Duodenal mucosa (tissue), 2 donors: Measurements from ENCODE around the gene BAIAP2L1.

ENCODE experiments used
- H3K27ac ChIP-seq: one replicate; pipeline ENCODE4 v1.7.0; 2013; ENCODE audit warnings: low read depth, low read length
- H3K27me3 ChIP-seq, 2 donors: one replicate each; pipeline ENCODE4 v1.7.0; 2013; ENCODE audit warnings: low read length in 2 of 2, control low read depth in 1 of 2; ENCODE audit not compliant: insufficient read depth in 2 of 2, control insufficient read depth in 1 of 2
- H3K36me3 ChIP-seq, 2 donors: one replicate each; pipeline ENCODE4 v1.7.0; 2013; ENCODE audit warnings: low read length in 2 of 2, control low read depth in 1 of 2; ENCODE audit not compliant: insufficient read depth in 2 of 2, control insufficient read depth in 1 of 2
- H3K4me1 ChIP-seq, 2 donors: one replicate each; pipeline ENCODE4 v1.7.0; 2013; ENCODE audit warnings: low read length in 2 of 2, control low read depth in 1 of 2; ENCODE audit not compliant: insufficient read depth in 2 of 2, control insufficient read depth in 1 of 2
- H3K4me3 ChIP-seq, 2 donors: one replicate each; pipeline ENCODE4 v1.7.0; 2013; ENCODE audit warnings: low read length in 2 of 2, low read depth in 1 of 2
- H3K9ac ChIP-seq, 2 donors: one replicate each; pipeline ENCODE4 v1.7.0; 2013; ENCODE audit warnings: low read length in 2 of 2, low read depth in 1 of 2
- H3K9me3 ChIP-seq, 2 donors: one replicate each; pipeline ENCODE4 v1.7.0; 2013; ENCODE audit warnings: low read length in 2 of 2, control low read depth in 1 of 2; ENCODE audit not compliant: control insufficient read depth in 1 of 2

Gene BAIAP2L1

DNA sequence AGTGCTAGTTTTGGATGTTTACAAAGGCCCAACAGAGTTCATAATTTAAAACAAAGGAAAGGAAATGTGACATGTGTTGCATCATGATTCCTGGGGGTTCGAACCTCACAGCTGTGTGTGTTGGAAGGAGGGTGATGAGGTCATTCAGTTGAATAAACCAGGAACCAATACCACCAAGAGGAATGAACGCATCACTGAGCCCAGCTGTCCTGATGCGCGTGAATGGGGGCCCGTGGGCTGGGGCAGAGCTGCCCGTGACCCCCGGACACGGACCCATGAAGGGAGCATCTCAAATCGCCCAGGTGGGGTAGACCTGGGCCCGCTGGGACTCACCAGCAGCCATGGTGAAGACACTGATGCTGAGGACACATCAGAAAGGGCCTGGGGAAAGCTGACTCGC lies 86.4 kb downstream of the BAIAP2L1 start:
- H3K4me1 ChIP-seq, result no peaks in the 10 kb centered on the region
- no peaks in the 10 kb centered on the region for H3K27me3 ChIP-seq
- H3K4me3 ChIP-seq, result no peak overlapping the region
- H3K36me3 ChIP-seq, result peaks cover 5 to 55% of the 10 kb centered on the region in 2 donors
- no peaks in the 10 kb centered on the region for H3K9me3 ChIP-seq
- no peak overlapping the region for H3K9ac ChIP-seq
- H3K27ac ChIP-seq, result no peak overlapping the region

DNA sequence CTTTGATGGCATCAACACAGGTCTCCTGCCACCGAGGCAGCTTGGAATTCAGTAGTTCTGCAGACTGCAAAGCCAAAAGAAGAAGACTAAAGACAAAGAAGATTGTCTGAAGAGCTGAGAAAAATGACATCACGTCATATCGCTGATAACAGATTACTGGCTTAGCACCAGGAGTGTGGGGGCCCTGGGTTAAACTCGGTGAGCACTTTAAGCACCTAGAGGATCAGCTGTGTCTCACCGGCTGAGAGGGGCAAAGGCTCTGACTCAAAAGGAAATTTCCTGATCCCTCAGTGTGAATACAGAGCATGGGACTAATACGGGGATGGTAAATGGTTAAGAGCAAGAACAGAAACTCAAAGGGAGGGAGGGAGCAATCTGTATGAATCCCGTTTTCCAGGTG lies 88.7 kb downstream of the BAIAP2L1 start:
- Histone ChIP-seq H3K9ac (no peak overlapping the region), H3K27ac (no peak overlapping the region), H3K4me3 (no peak overlapping the region), H3K4me1 (no peaks in the 10 kb centered on the region), H3K27me3 (no peaks in the 10 kb centered on the region), H3K9me3 (no peaks in the 10 kb centered on the region), H3K36me3 (peaks cover 17 to 63% of the 10 kb centered on the region in 2 donors)

DNA sequence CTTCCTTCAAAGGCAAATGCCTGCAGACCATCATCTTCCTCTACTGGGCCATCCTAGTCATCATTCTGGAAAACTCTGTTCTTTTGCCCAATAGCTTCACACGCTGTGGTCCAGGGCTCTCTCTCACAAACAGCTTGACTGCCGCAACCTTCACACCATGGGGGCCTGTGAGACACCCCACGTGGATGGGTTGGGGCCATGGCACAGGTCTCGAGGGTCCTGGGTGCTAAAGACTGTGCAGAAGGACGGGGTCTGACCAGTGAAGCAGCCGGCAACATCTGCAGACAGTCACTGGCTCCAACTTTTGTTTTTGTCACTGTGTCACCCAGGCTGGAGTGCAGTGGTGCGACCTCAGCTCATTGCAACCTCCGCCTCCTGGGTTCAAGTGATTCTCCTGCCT lies 91.3 kb downstream of the BAIAP2L1 start:
- no peaks in the 10 kb centered on the region for H3K4me1 ChIP-seq
- peaks cover 17 to 56% of the 10 kb centered on the region in 2 donors for H3K36me3 ChIP-seq
- no peaks in the 10 kb centered on the region for H3K27me3 ChIP-seq
- H3K9me3 ChIP-seq, result no peaks in the 10 kb centered on the region
- no peak overlapping the region for H3K4me3 ChIP-seq
- H3K27ac ChIP-seq, result no peak overlapping the region
- no peak overlapping the region for H3K9ac ChIP-seq

DNA sequence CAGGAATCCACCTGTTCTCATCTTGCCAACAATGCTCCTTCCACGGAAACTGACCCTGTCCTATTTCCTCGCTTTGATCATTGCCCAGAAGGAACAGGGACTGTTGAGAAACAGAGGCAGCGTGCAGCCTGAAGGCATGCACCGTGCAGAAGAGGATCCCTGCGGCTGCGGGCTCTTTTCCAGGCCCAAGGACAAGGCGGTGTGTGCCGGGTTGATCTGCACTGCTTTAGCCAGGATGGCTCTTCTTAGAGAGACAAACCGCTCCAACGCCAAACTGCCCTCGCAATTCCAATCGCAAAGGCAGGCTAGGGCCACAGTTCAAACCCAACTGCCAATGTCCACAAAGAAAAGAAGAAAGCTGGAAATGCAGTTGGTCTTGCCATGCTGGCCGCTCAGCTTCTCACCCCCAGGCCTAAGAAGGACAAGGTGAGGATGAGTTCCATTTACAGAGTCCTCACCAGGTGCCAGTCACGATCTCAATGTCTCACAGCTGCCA lies 92.9 kb downstream of the BAIAP2L1 start:
- Histone ChIP-seq H3K27ac (no peak overlapping the region), H3K4me1 (no peaks in the 10 kb centered on the region), H3K27me3 (no peaks in the 10 kb centered on the region), H3K36me3 (peaks cover 12 to 58% of the 10 kb centered on the region in 2 donors), H3K4me3 (no peak overlapping the region), H3K9ac (no peak overlapping the region), H3K9me3 (no peaks in the 10 kb centered on the region)

DNA sequence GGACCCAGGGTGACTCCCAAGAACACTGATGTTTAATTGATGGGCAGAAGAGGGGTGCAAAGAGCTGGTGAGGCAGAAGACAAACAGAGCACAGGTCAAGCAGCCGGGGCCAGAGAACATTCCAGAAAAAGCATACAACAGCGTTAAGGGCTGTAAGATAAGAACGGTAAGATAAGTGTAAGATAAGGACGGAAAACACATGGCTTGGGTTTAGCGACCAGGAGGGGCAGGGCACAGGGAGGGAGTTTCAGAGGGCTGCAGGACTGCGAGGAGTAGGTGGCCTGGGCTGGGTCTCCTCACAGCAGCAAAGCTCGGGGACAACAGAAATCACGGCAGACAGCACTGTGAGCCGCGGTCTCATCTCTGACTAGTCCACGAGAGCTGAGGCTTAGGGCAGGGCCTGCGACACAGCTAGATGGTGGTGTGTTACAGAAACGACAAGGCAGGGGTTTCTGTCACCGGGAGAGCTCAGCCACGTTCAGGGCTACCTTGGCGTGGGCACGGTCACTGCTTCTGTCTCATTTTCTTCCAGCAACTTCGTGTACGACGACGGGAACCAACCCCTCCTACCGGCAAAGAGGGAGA lies 94.8 kb downstream of the BAIAP2L1 start:
- H3K27ac ChIP-seq, result no peak overlapping the region
- no peak overlapping the region for H3K9ac ChIP-seq
- H3K4me1 ChIP-seq, result no peaks in the 10 kb centered on the region
- H3K36me3 ChIP-seq, result peaks cover 18 to 62% of the 10 kb centered on the region in 2 donors
- no peak overlapping the region for H3K4me3 ChIP-seq
- H3K9me3 ChIP-seq, result no peaks in the 10 kb centered on the region
- H3K27me3 ChIP-seq, result no peaks in the 10 kb centered on the region

DNA sequence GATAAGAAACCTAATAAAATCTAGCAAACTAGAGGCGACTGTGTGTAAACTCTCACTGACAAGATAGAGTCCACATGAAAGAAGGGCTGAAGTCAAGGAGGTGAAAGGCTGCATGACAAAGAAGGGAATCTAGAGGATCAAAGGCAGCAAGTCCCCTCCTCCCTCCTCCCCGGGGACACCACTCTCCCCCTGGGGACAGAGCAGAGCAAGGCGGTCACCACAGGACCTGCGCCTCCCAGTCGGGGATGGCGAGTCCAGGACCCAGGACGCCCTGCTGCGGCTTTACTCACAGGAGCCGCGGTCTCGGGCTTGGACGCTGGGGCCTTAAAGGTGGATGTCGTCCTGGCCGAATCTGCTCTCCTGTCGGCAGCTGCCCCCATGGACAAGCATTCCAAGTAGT lies 97.0 kb downstream of the BAIAP2L1 start:
- no peak overlapping the region for H3K9ac ChIP-seq
- no peak overlapping the region for H3K4me3 ChIP-seq
- no peaks in the 10 kb centered on the region for H3K4me1 ChIP-seq
- H3K36me3 ChIP-seq, result peaks cover 18 to 63% of the 10 kb centered on the region in 2 donors
- no peaks in the 10 kb centered on the region for H3K27me3 ChIP-seq
- H3K9me3 ChIP-seq, result no peaks in the 10 kb centered on the region
- no peak overlapping the region for H3K27ac ChIP-seq

DNA sequence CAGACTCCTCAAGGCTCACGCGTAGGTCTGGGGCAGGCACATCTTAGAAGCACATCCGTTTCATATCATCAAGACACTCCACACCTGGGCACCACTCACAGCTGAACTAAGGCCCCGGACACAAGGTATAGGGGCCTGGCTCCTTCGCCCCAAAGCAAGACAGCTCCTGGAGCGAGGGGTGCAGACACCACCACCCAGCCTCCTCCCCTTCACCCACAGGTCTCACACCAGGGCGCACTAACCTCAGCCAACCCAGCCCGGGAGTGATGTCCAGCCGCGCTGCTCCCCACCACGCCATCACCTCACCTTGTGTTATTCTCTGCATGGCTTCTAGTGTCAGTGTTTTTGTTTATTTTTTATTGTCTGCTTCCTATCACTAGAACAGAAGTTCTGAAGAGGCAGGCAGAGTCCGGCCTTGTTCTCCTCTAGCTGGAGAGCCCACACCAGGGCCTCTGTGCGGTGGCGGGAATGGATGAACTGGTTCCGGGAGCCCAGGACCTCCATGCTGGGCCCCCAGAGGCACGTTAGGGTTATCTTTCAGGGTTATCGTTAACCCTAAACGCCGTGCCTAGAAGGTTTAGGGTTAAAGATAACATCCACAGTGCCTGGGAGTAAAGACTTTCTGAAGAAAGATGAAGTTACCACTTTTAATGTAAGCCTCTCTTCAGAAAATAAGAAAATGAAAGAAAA lies 97.6 kb downstream of the BAIAP2L1 start:
- H3K36me3 ChIP-seq, result peaks cover 16 to 59% of the 10 kb centered on the region in 2 donors

DNA sequence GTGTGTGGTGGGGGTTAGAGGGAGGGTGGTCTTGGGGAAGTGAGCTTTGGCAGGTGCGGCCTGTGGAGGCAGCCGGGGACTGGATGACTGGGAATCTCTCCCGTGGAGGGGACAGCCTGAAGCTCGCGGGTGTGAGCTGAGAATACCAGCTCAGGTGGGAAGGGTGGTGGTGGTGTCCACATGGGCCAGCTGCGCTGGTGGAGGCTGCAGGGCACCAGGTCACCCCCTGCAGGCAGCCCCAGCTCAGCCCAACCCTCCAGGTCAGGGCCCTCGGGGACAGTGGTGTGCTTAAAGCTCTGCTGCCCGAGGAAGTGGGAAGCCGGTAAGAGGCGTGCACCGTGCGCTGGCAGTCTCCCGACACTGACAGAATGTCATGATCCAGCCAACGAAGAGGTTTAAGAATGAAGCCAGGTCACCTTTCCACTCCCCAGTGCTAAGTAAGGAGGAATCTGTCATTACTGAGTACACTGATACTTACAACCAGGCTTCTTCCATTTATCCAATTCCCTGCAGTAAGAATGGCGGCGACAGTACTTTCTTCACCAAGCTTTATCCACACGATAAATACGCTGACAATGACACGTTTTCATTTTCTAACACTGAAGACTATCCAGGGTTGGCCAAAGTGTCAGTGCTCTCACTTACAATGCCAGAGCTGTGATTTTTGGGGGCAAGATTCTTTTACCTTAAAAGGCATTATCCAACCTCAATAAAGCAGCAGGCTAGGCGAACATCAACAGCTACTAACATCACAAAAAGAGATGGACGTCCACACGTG lies 99.0 kb downstream of the BAIAP2L1 start:
- Histone ChIP-seq H3K4me3 (no peak overlapping the region), H3K9me3 (no peaks in the 10 kb centered on the region), H3K27me3 (no peaks in the 10 kb centered on the region), H3K36me3 (peaks cover 6 to 55% of the 10 kb centered on the region in 2 donors), H3K27ac (no peak overlapping the region), H3K4me1 (no peaks in the 10 kb centered on the region), H3K9ac (no peak overlapping the region)

More for the DNA sequence above, 97.6 kb downstream of the BAIAP2L1 start:
- Histone ChIP-seq H3K4me3 (no peak overlapping the region), H3K9me3 (no peaks in the 10 kb centered on the region), H3K9ac (no peak overlapping the region), H3K27ac (no peak overlapping the region), H3K4me1 (no peaks in the 10 kb centered on the region), H3K27me3 (no peaks in the 10 kb centered on the region)

DNA sequence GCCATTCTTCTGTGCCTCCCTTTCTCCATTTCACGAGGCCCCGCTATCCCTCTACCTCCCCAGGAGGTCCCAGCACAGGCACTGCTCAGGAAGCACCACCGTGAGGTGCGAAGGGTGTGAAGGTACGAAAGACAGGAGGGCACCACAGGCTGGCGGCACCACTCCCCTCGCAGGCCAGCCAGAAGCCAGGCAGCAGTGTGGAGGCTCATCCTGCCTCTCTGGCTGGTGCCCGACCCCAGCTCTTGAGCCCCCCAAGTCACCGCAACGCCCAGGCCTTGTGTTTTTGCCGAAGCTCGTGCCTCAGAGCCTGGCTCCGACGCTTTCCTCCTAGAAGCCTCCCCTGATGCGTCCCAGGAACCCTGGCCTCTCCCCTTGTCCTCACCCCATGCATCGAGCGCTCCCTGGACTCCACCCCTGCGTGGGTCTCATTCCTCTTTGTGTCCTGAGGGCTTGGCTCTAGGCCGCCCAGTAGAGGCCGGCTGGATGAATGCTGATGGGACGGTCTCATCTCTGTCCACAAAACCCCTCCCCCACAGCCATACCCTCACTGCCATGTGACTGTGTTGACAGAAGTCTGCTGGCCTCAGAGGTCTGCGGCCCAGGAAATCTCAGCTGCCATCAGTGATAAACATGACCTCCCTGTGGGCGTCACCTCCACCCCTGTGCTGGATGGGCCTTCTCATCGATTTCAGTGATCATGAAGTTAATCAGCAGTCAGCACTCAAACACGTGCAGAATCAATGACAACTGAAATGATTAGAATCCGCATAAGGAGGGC lies 100.1 kb downstream of the BAIAP2L1 start:
- Histone ChIP-seq H3K4me1 (no peaks in the 10 kb centered on the region), H3K27me3 (no peaks in the 10 kb centered on the region), H3K27ac (no peak overlapping the region), H3K9ac (no peak overlapping the region), H3K36me3 (peaks cover 8 to 54% of the 10 kb centered on the region in 2 donors), H3K4me3 (no peak overlapping the region), H3K9me3 (no peaks in the 10 kb centered on the region)
